Measurements from ENCODE around the gene GFAP.

GRCh38 chr17:44865931-44866330 lies 49.4 kb downstream of the GFAP start:
- no peak for TF ChIP-seq EZH2phosphoT487 (IDR thresholded peaks at IDR 0.05; ENCODE audit: low read depth, severe bottlenecking, unreplicated experiment)
- TF ChIP-seq CTCF (IDR thresholded peaks at IDR 0.05; ENCODE audit: poor library complexity), result no peak
- TF ChIP-seq EZH2 (IDR thresholded peaks at IDR 0.05; ENCODE audit: borderline replicate concordance), result no peak
